A549 (cell line): ENCODE measurements around the gene LY6G5C. TPM values are rescaled to one million over a fixed set of nuclear protein-coding genes. Genes with fewer than 3 reads are reported as not detected.

Experiments used
- ATAC-seq, 2 experiments: fragments of 200-7000 bp in 1 of 2; fragments of >200 bp in 1 of 2; cut with Nextera tagmentation in 1 of 2; cut with Tn5 transposase in 1 of 2; 3 replicates each; pipeline versions ENCODE4 v1.8.0 to v1.9.1; 2018 to 2020; ENCODE audit warnings: mild to moderate bottlenecking in 1 of 2, moderate library complexity in 1 of 2
- CTCF ChIA-PET: fragments of 300-600 bp; sonication (Branson Sonifier 250); formaldehyde crosslinking; extraction: SDS; loops from one replicate; lab custom pipeline; 2021; ENCODE audit warnings: antibody characterized with exemption, inconsistent platforms; lab: Yijun Ruan, JAX
- POLR2A ChIA-PET: fragments of 350-600 bp; formaldehyde crosslinking; extraction: SDS; loops from one replicate; lab custom pipeline; 2021; ENCODE audit warnings: antibody characterized with exemption, inconsistent platforms; lab: Yijun Ruan, JAX
- DNase-seq, 2 experiments: peaks; one replicate each; pipeline versions ENCODE4 v3.0.0 to v3.0.0-alpha.2; 2011 to 2016; ENCODE audit warnings: low read depth in 1 of 2, low spot score in 1 of 2
- FAIRE-seq: peaks from 2 replicates; lab custom pipeline; 2011; peaks lifted over from hg19 to GRCh38; lab: Jason Lieb, UNC
- H3K27ac ChIP-seq, 2 experiments: fragments of >200 bp; sonication (Bioruptor Twin); formaldehyde crosslinking; 3 replicates each; pipeline ENCODE4 v1.5.1; 2016 to 2017
- H3K4me1 ChIP-seq: fragments of >200 bp; sonication (Bioruptor Twin); formaldehyde crosslinking; 3 replicates; pipeline ENCODE4 v1.6.1; 2016
- H3K4me2 ChIP-seq: fragments of >200 bp; sonication (Bioruptor Twin); formaldehyde crosslinking; 3 replicates; pipeline ENCODE4 v1.6.1; 2016
- H3K4me3 ChIP-seq: fragments of >200 bp; sonication (Bioruptor Twin); formaldehyde crosslinking; 3 replicates; pipeline ENCODE4 v1.5.1; 2016
- H3K9me3 ChIP-seq: fragments of >200 bp; sonication (Bioruptor Twin); formaldehyde crosslinking; 3 replicates; pipeline ENCODE4 v1.6.1; 2016
- ATOH8 ChIP-seq: fragments of 250-450 bp; sonication (Bioruptor Pico); IDR thresholded peaks from 2 replicates; pipeline ENCODE4 v1.5.0; 2020; ENCODE audit warnings: low read depth, mild to moderate bottlenecking, moderate library complexity
- BCL3 ChIP-seq: fragments of >200 bp; sonication (Bioruptor Twin); formaldehyde crosslinking; IDR thresholded peaks from 3 replicates; pipeline ENCODE4 v1.6.1; 2016
- BHLHE40 ChIP-seq: IDR thresholded peaks from 2 replicates; pipeline ENCODE4 v1.6.1; 2012; ENCODE audit warnings: low read depth, low read length, inconsistent platforms
- CBX2 ChIP-seq: fragments of 200-600 bp; sonication (generic); IDR thresholded peaks from 2 replicates; pipeline ENCODE4 v1.6.1; 2016; ENCODE audit warnings: low read depth, mild to moderate bottlenecking, borderline replicate concordance
- CEBPB ChIP-seq, 2 experiments: fragments of >200 bp in 1 of 2; sonication (Bioruptor Twin) in 1 of 2; formaldehyde crosslinking in 1 of 2; IDR thresholded peaks; 2 replicates each; pipeline ENCODE4 v1.6.1; 2012 to 2016
- CHD2 ChIP-seq: fragments of 150-350 bp; IDR thresholded peaks from 2 replicates; pipeline ENCODE4 v1.6.1; 2014; ENCODE audit warnings: low read length; ENCODE audit not compliant: partially characterized antibody
- CHD4 ChIP-seq: fragments of 200-600 bp; sonication (generic); IDR thresholded peaks from 2 replicates; pipeline ENCODE4 v1.6.1; 2016; ENCODE audit warnings: antibody characterized with exemption, mild to moderate bottlenecking, borderline replicate concordance
- EHF ChIP-seq: fragments of 250-450 bp; sonication (Bioruptor Pico); IDR thresholded peaks from 2 replicates; pipeline ENCODE4 v1.5.0; 2020; ENCODE audit warnings: mild to moderate bottlenecking
- EP300 ChIP-seq, 2 experiments: fragments of >200 bp; sonication (Bioruptor Twin); formaldehyde crosslinking; IDR thresholded peaks; 2 replicates in 1 of 2; 3 replicates in 1 of 2; pipeline ENCODE4 v1.6.1; 2016 to 2017
- FOSL2 ChIP-seq, 2 experiments: fragments of 450-650 bp in 1 of 2; fragments of >200 bp in 1 of 2; sonication (Bioruptor Twin) in 1 of 2; formaldehyde crosslinking; IDR thresholded peaks; 2 replicates each; pipeline versions ENCODE4 v1.5.0 to v1.6.1; 2016 to 2020; ENCODE audit warnings: mild to moderate bottlenecking in 1 of 2, moderate library complexity in 1 of 2
- HEYL ChIP-seq: fragments of 250-450 bp; sonication (Bioruptor Pico); IDR thresholded peaks from 2 replicates; pipeline ENCODE4 v1.8.0; 2021; ENCODE audit warnings: mild to moderate bottlenecking, moderate library complexity
- HMGXB4 ChIP-seq: fragments of 250-450 bp; sonication (Bioruptor Pico); IDR thresholded peaks from 2 replicates; pipeline ENCODE4 v1.5.0; 2021; ENCODE audit warnings: mild to moderate bottlenecking, moderate library complexity, borderline replicate concordance
- HOXA7 ChIP-seq: fragments of 250-450 bp; sonication (Bioruptor Pico); IDR thresholded peaks from 2 replicates; pipeline ENCODE4 v1.5.0; 2020; ENCODE audit warnings: mild to moderate bottlenecking, moderate library complexity
- HOXB13 ChIP-seq: fragments of 250-450 bp; sonication (Bioruptor Pico); IDR thresholded peaks from 2 replicates; pipeline ENCODE4 v1.5.0; 2020; ENCODE audit warnings: low read depth, mild to moderate bottlenecking, moderate library complexity
- HOXB5 ChIP-seq: fragments of 250-450 bp; sonication (Bioruptor Pico); IDR thresholded peaks from 2 replicates; pipeline ENCODE4 v1.5.0; 2020; ENCODE audit warnings: mild to moderate bottlenecking, moderate library complexity
- JUN ChIP-seq, 2 experiments: fragments of >200 bp; sonication (Bioruptor Twin); formaldehyde crosslinking; IDR thresholded peaks; 2 replicates in 1 of 2; 3 replicates in 1 of 2; pipeline ENCODE4 v1.6.1; 2016 to 2017
- KDM1A ChIP-seq: fragments of 200-600 bp; sonication (generic); IDR thresholded peaks from 2 replicates; pipeline ENCODE4 v1.6.1; 2016; ENCODE audit warnings: low read depth, mild to moderate bottlenecking
- KDM5A ChIP-seq: fragments of 200-600 bp; sonication (generic); IDR thresholded peaks from 2 replicates; pipeline ENCODE4 v1.6.1; 2016; ENCODE audit warnings: antibody characterized with exemption, mild to moderate bottlenecking
- MAZ ChIP-seq: fragments of 150-350 bp; IDR thresholded peaks from 2 replicates; pipeline ENCODE4 v1.6.1; 2014; ENCODE audit warnings: antibody characterized with exemption, low read depth, low read length, borderline replicate concordance
- NPAS2 ChIP-seq: fragments of 250-450 bp; sonication (Bioruptor Pico); IDR thresholded peaks from 2 replicates; pipeline ENCODE4 v1.8.0; 2022; ENCODE audit warnings: mild to moderate bottlenecking, moderate library complexity, borderline replicate concordance
- POLR2A ChIP-seq: IDR thresholded peaks from 2 replicates; pipeline ENCODE4 v1.6.1; 2012; ENCODE audit warnings: mild to moderate bottlenecking, low read length
- POLR2AphosphoS2 ChIP-seq: conservative IDR thresholded peaks from 2 replicates; pipeline ENCODE4 v1.6.1; 2012; ENCODE audit warnings: low read length, improper control_type of control experiment, inconsistent platforms
- REST ChIP-seq: fragments of 200-600 bp; sonication (generic); IDR thresholded peaks from 2 replicates; pipeline ENCODE4 v1.6.1; 2016; ENCODE audit warnings: antibody characterized with exemption, mild to moderate bottlenecking, moderate library complexity
- ZC3H11A ChIP-seq: fragments of 450-650 bp; IDR thresholded peaks from 2 replicates; pipeline ENCODE4 v1.6.1; 2014; ENCODE audit warnings: antibody characterized with exemption, mild to moderate bottlenecking
- ZNF302 ChIP-seq: fragments of 250-450 bp; sonication (Bioruptor Pico); IDR thresholded peaks from 2 replicates; pipeline ENCODE4 v1.9.0; 2021; ENCODE audit warnings: inconsistent platforms, mild to moderate bottlenecking, moderate library complexity
- WGBS: methylation state at CpG from one replicate; pipeline ENCODE4 v1.1.6; 2017; ENCODE audit errors: missing lambda C conversion rate; 5-methylcytosine and 5-hydroxymethylcytosine counted together
- polyA plus RNA-seq, 4 experiments: library from polyadenylated mRNA; depleted of rRNA in 3 of 4; stranded (reverse); fragments of >200 nt; fragmentation: RNase III in 1 of 4; extraction: RNeasy Plus Mini Kit Qiagen cat#74134 plus additional on column Dnase treatment in 1 of 4; gene quantifications; 2 replicates in 3 of 4; 3 replicates in 1 of 4; pipeline ENCODE4 v1.2.3, GENCODE V29; 2011 to 2017
- TF ChIP-seq, protein P1 (sequence below): fragments of >200 bp; sonication (Bioruptor Twin); formaldehyde crosslinking; IDR thresholded peaks from 2 replicates; pipeline ENCODE4 v1.6.1; 2016
- TF ChIP-seq, protein P2 (sequence below): fragments of >200 bp; sonication (Bioruptor Twin); formaldehyde crosslinking; IDR thresholded peaks from 3 replicates; pipeline ENCODE4 v1.5.1; 2016

Gene LY6G5C
- polyA plus RNA-seq, 2 of the 4 experiments (the other 2 are of a cell fraction): 1.2 to 1.6 TPM

DNA sequence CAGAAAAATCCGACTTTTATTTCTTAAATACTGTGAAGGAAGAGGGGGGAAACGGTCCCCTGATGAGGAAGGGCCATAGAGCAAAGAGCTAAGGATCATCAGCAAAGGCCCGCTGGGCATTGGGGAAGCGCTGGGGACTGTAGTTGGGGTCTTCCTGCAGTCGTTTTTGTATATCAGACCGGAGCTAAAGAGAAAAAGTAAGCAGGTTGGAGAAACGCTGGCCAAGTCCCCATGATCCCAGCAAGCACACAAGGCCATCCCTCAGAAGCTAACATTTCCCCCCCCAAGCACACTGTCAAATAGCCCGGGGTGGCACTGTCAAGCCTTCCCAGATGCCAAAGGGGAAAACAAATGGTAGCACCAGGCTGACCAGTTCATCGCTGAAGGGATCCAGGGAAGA, 41.8 kb downstream of the LY6G5C start:
- WGBS: 81% methylated on average over 9 of the region's 9 CpGs
- no peak for FAIRE-seq
- no peak for DNase-seq
- no peak overlapping the region for H3K4me2 ChIP-seq
- POLR2A ChIA-PET: interaction anchor here (0.7 to 0.9 kb wide), 2 partner anchors 13 to 17 kb away, joined by 3 to 4 read pairs; partner anchors contain the start of gene BAG6
- no peak overlapping the region for H3K27ac ChIP-seq
- H3K4me3 ChIP-seq: no peak overlapping the region
- ATAC-seq: no peak
- TF ChIP-seq BHLHE40 (no peak), HEYL (CRISPR knock-in tag) (no peak), REST (no peak), ATOH8 (CRISPR knock-in tag) (no peak), FOSL2 (IDR thresholded peaks at IDR 0.05) (no peak), FOSL2 (CRISPR knock-in tag; IDR thresholded peaks at IDR 0.05) (no peak), HOXB5 (CRISPR knock-in tag) (no peak), CHD4 (no peak), HMGXB4 (CRISPR knock-in tag) (no peak), BCL3 (no peak), ZC3H11A (no peak), POLR2A (no peak), CHD2 (no peak), MAZ (no peak), EHF (CRISPR knock-in tag) (no peak), EP300 (IDR thresholded peaks at IDR 0.05) (no peak)
- TF ChIP-seq, protein P1, sequence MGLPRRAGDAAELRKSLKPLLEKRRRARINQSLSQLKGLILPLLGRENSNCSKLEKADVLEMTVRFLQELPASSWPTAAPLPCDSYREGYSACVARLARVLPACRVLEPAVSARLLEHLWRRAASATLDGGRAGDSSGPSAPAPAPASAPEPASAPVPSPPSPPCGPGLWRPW: no peak
- H3K4me1 ChIP-seq: no peaks in the 10 kb centered on the region
- no peaks in the 10 kb centered on the region for H3K9me3 ChIP-seq
- CTCF ChIA-PET: interaction anchor here (1.8 kb wide), 2 partner anchors 14 to 40 kb away, joined by 4 to 6 read pairs; no protein-coding TSS in a partner anchor

DNA sequence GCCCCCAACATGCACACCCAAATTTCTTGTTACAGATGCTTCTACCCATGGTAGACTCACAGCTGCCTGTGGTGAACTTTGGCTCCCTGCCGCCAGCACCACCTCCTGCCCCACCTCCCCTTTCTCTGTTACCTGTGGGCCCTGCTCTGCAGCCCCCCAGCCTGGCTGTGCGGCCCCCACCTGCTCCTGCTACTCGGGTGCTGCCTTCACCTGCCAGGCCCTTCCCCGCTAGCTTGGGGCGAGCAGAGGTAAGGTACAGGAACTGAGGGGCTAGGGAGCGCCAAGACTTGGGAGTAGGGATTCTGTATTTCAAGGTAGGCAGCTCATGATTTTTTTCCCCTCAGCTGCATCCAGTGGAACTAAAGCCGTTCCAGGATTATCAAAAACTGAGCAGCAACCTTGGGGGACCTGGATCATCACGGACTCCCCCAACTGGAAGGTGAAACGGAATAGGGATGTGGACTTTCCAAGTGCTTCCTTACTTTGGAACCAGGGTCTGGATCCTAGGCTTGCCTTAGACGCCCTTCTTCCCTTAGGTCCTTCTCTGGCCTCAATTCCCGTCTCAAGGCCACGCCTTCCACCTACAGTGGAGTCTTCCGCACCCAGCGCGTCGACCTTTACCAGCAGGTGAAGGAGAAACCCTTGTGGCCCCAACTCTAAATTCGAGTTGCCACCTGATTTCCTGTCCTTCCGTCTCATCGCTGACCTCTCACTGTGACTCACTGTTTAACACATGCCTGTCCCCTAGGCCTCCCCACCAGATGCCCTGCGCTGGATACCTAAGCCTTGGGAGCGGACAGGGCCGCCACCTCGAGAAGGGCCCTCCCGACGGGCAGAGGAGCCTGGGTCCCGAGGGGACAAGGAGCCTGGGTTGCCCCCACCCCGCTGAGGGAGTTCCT, 43.9 kb downstream of the LY6G5C start:
- no peak for FAIRE-seq
- Histone ChIP-seq H3K4me1 (no peaks in the 10 kb centered on the region), H3K9me3 (no peaks in the 10 kb centered on the region), H3K4me3 (no peak overlapping the region), H3K4me2 (no peak overlapping the region), H3K27ac (no peak overlapping the region)
- no peak for ATAC-seq
- TF ChIP-seq KDM5A (no peak), NPAS2 (CRISPR knock-in tag) (no peak), HOXB13 (CRISPR knock-in tag) (no peak), HOXA7 (CRISPR knock-in tag) (no peak), ZNF302 (CRISPR knock-in tag) (no peak), FOSL2 (IDR thresholded peaks at IDR 0.05) (no peak), FOSL2 (CRISPR knock-in tag; IDR thresholded peaks at IDR 0.05) (no peak), CEBPB (IDR thresholded peaks at IDR 0.05) (no peak), JUN (IDR thresholded peaks at IDR 0.05) (no peak), KDM1A (no peak), CBX2 (no peak), POLR2AphosphoS2 (no peak)
- TF ChIP-seq, protein P2, sequence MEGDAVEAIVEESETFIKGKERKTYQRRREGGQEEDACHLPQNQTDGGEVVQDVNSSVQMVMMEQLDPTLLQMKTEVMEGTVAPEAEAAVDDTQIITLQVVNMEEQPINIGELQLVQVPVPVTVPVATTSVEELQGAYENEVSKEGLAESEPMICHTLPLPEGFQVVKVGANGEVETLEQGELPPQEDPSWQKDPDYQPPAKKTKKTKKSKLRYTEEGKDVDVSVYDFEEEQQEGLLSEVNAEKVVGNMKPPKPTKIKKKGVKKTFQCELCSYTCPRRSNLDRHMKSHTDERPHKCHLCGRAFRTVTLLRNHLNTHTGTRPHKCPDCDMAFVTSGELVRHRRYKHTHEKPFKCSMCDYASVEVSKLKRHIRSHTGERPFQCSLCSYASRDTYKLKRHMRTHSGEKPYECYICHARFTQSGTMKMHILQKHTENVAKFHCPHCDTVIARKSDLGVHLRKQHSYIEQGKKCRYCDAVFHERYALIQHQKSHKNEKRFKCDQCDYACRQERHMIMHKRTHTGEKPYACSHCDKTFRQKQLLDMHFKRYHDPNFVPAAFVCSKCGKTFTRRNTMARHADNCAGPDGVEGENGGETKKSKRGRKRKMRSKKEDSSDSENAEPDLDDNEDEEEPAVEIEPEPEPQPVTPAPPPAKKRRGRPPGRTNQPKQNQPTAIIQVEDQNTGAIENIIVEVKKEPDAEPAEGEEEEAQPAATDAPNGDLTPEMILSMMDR: no peak
- no peak for DNase-seq
- CTCF ChIA-PET: no interaction called here
- POLR2A ChIA-PET: interaction anchor here (1.6 kb wide), 1 partner anchor 24 kb away, joined by 4 read pairs; the partner anchor contains the start of gene C6orf47
- 87% methylated on average over 18 of the region's 27 CpGs for WGBS
